GM12878 (cell line): ENCODE measurements around the gene TPPP. TPM values are rescaled to one million over a fixed set of nuclear protein-coding genes. Genes with fewer than 3 reads are reported as not detected.

ENCODE experiments used
- ATAC-seq: fragments of 200-7000 bp; cut with Tn5 transposase; 3 replicates; pipeline ENCODE4 v1.9.1; 2020; ENCODE audit warnings: mild to moderate bottlenecking, moderate library complexity
- BruUV-seq: library from RNA; stranded (reverse); fragments of 400-500 nt; replicated peaks from 2 replicates; lab custom pipeline; 2021; lab: Mats Ljungman, UMichigan
- CTCF ChIA-PET: fragments of 300-600 bp; sonication (Branson Sonifier 250); formaldehyde crosslinking; extraction: SDS; loops from one replicate; lab custom pipeline; 2021; ENCODE audit warnings: inconsistent platforms; lab: Yijun Ruan, JAX
- POLR2A ChIA-PET: fragments of 350-600 bp; formaldehyde crosslinking; extraction: SDS; loops from one replicate; lab custom pipeline; 2021; ENCODE audit warnings: inconsistent platforms; lab: Charles Lee
- RAD21 ChIA-PET: fragments of 300-600 bp; sonication (Branson Sonifier 250); formaldehyde crosslinking; loops from one replicate; lab custom pipeline; 2023; ENCODE audit warnings: antibody characterized with exemption; ENCODE audit not compliant: unreplicated experiment; lab: Charles Lee
- SMC1A ChIA-PET: fragments of 300-600 bp; sonication (Branson Sonifier 250); formaldehyde crosslinking; loops from one replicate; lab custom pipeline; 2023; ENCODE audit not compliant: unreplicated experiment, uncharacterized antibody; lab: Charles Lee
- DNase-seq: peaks from one replicate; pipeline ENCODE4 v3.0.0-alpha.2; 2011; ENCODE audit warnings: low read depth, low spot score
- FAIRE-seq: peaks from 3 replicates; lab custom pipeline; 2011; peaks lifted over from hg19 to GRCh38; lab: Jason Lieb, UNC
- H2AFZ ChIP-seq: 2 replicates; pipeline ENCODE4 v1.6.0; 2011; ENCODE audit warnings: low read depth, low read length, control low read depth; ENCODE audit not compliant: control insufficient read depth
- H3K27ac ChIP-seq: 2 replicates; pipeline ENCODE4 v1.5.1; 2011; ENCODE audit warnings: control low read depth; ENCODE audit not compliant: control insufficient read depth, insufficient read depth
- H3K27me3 ChIP-seq, 2 experiments: replicated peaks in 1 of 2; 2 replicates each; pipeline versions ENCODE4 v1.6.0 to v1.6.1; 2011; ENCODE audit warnings: low read length in 1 of 2; ENCODE audit not compliant: control insufficient read depth in 2 of 2, insufficient read depth in 2 of 2
- H3K36me3 ChIP-seq, 2 experiments: 2 replicates each; pipeline ENCODE4 v1.5.1; 2011; ENCODE audit warnings: low read length in 1 of 2; ENCODE audit not compliant: control insufficient read depth in 2 of 2, insufficient read depth in 2 of 2
- H3K4me1 ChIP-seq: 2 replicates; pipeline ENCODE4 v1.6.1; 2011; ENCODE audit warnings: mild to moderate bottlenecking, low read length, moderate library complexity, mixed read lengths; ENCODE audit not compliant: control insufficient read depth, insufficient read depth
- H3K4me2 ChIP-seq: 2 replicates; pipeline ENCODE4 v1.6.0; 2011; ENCODE audit warnings: control low read depth; ENCODE audit not compliant: control insufficient read depth, insufficient read depth
- H3K4me3 ChIP-seq: fragments of 200-600 bp; sonication (generic); 2 replicates; pipeline ENCODE4 v1.5.1; 2016
- H3K79me2 ChIP-seq: 2 replicates; pipeline ENCODE4 v1.6.0; 2011; ENCODE audit warnings: low read length; ENCODE audit not compliant: control insufficient read depth, insufficient read depth
- H3K9ac ChIP-seq: 2 replicates; pipeline ENCODE4 v1.8.0; 2011; ENCODE audit warnings: low read length, control low read depth, mixed read lengths; ENCODE audit not compliant: control insufficient read depth, insufficient read depth
- H3K9me3 ChIP-seq: replicated peaks from 3 replicates; pipeline ENCODE4 v1.5.1; 2011; ENCODE audit warnings: mild to moderate bottlenecking, low read length; ENCODE audit not compliant: control insufficient read depth, insufficient read depth
- H4K20me1 ChIP-seq: 2 replicates; pipeline ENCODE4 v1.6.0; 2011; ENCODE audit not compliant: control insufficient read depth, insufficient read depth
- BMI1 ChIP-seq: fragments of 450-650 bp; IDR thresholded peaks from 2 replicates; pipeline ENCODE4 v1.6.1; 2016; ENCODE audit warnings: mild to moderate bottlenecking, moderate library complexity, borderline replicate concordance
- E2F4 ChIP-seq: IDR thresholded peaks from 2 replicates; pipeline ENCODE4 v1.6.1; 2012; ENCODE audit warnings: low read depth, low read length, improper control_type of control experiment
- GABPA ChIP-seq: IDR thresholded peaks from 2 replicates; pipeline ENCODE4 v1.6.1; 2014; ENCODE audit warnings: antibody characterized with exemption, low read depth, mild to moderate bottlenecking, inconsistent platforms
- MEF2B ChIP-seq: fragments of 450-650 bp; IDR thresholded peaks from 2 replicates; pipeline ENCODE4 v1.6.1; 2018; ENCODE audit warnings: mild to moderate bottlenecking, moderate library complexity; ENCODE audit not compliant: partially characterized antibody, poor library complexity, severe bottlenecking
- MTA2 ChIP-seq: fragments of 450-650 bp; IDR thresholded peaks from 2 replicates; pipeline ENCODE4 v1.6.1; 2016; ENCODE audit warnings: low read depth, mild to moderate bottlenecking, moderate library complexity
- RELA ChIP-seq: fragments of 450-650 bp; IDR thresholded peaks from 2 replicates; pipeline ENCODE4 v1.8.0; 2014; ENCODE audit warnings: borderline replicate concordance; ENCODE audit not compliant: partially characterized antibody
- WGBS: methylation state at CpG from one replicate; pipeline ENCODE4 v1.1.6; 2016; ENCODE audit warnings: low lambda C conversion rate; ENCODE audit not compliant: insufficient replicate concordance, insufficient coverage; ENCODE audit errors: missing lambda C conversion rate; 5-methylcytosine and 5-hydroxymethylcytosine counted together
- in situ Hi-C: fragments of 300-500 bp; cut with MboI; formaldehyde crosslinking; loops from 9 replicates; pipeline ENCODE4 v1.14.3; 2018; ENCODE audit warnings: mixed read lengths
- intact Hi-C: fragments of 100-400 bp; cut with micrococcal nuclease; formaldehyde crosslinking; loops from one replicate; pipeline ENCODE4 v1.14.2; 2022; ENCODE audit not compliant: unreplicated experiment
- polyA plus RNA-seq, 11 experiments: library from polyadenylated mRNA; depleted of rRNA in 4 of 11; unstranded in 6 of 11; stranded (reverse) in 5 of 11; fragments of >200 nt; fragmentation: Nextera tagmentation in 4 of 11; fragmentation: Illumina TruSeq in 1 of 11; extraction: Ambion mirVana in 4 of 11; extraction: Trizol in 1 of 11; gene quantifications; 1 replicate in 1 of 11; 2 replicates in 10 of 11; pipeline versions ENCODE4 v1.2.1 to v1.2.3, GENCODE V29; 2011 to 2016; ENCODE audit warnings: inconsistent platforms in 2 of 11, missing spikeins in 2 of 11, low read depth in 1 of 11
- total RNA-seq, 4 experiments: library from RNA; depleted of rRNA in 3 of 4; stranded (reverse); fragments of >200 nt in 3 of 4; fragmentation: Illumina TruSeq in 1 of 4; extraction: Trizol in 1 of 4; gene quantifications; 2 replicates each; pipeline versions ENCODE4 v1.2.1 to v1.2.3, GENCODE V29; 2013 to 2021

The TPPP gene
- total and polyA plus RNA-seq, 10 of the 15 experiments (the other 5 are each of a cell fraction or from before 2014, with no cell fraction given) = under 0.01 to 0.24 (median 0.04) TPM; not detected in 4

- Histone ChIP-seq H3K9me3 (no peaks in the 10 kb centered on the region), H3K4me3 (no peak overlapping the region), H3K4me1 (peaks cover 13% of the 10 kb centered on the region), H3K27ac (no peak overlapping the region), H2AFZ (no peak overlapping the region), H3K79me2 (no peaks in the 10 kb centered on the region), H3K4me2 (no peak overlapping the region), H3K36me3 (peaks cover 7 to 37% of the 10 kb centered on the region in 2 experiments; a peak in 3 of 4 replicates), H4K20me1 (no peaks in the 10 kb centered on the region), H3K9ac (no peak overlapping the region), H3K27me3 (no peaks in the 10 kb centered on the region)
- RAD21 ChIA-PET = interaction anchor here (1.0 kb wide), 1 partner anchor 262 kb away, joined by 3 read pairs; no protein-coding TSS in a partner anchor
- TF ChIP-seq RELA (no peak), BMI1 (no peak), MTA2 (no peak), MEF2B (no peak), E2F4 (no peak), GABPA (no peak)
- in situ Hi-C loops (no loop called here), intact Hi-C loops (no loop called here)
- DNase-seq (no peak), FAIRE-seq (no peak), ATAC-seq (no peak)
- BruUV-seq = no TSS peak
- POLR2A ChIA-PET = no interaction called here
- SMC1A ChIA-PET = no interaction called here
- CTCF ChIA-PET = interaction anchor here (1.1 kb wide), 1 partner anchor 25 kb away, joined by 3 read pairs; no protein-coding TSS in a partner anchor
- WGBS = 86% methylated on average over 35 of the region's 35 CpGs
Measured at GRCh38 chr5:640461-641330, 52.5 kb downstream of the TPPP start.
